ENCODE data around the gene RBM12. TPM values are rescaled to one million over a fixed set of nuclear protein-coding genes. Genes with fewer than 3 reads are reported as not detected.

RBM12 gene
- total RNA-seq, 1 donor from 2014 or later, result 88.4 TPM

DNA sequence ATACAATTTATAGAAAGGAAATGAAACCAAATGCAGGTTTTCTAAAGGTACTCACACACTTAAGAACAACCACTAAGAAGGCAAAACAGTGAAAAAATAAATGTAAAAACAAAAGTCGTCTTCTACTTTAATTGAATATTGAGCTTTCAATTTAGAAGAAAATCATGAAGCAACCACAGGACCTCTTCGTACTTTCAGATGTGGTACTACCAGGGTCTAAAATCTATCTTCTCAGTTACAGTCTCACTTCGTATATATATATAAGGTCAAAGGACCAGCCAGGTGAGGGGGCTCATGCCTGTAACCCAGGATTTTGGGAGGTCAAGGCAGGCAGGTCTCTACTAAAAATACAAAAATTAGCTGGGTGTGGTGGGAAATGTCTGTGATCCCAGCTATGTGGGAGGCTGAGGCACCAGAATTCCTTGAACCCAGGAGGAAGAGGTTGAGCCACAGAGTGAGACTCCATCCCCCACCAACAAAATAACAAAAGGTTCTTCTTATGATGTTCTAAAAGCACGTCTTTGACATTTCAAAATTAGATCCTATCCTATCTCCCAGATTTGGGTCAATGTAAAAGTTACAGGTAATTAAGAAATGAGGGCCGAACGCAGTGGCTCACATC is 47.0 kb upstream of the RBM12 start:
- H2AFZ ChIP-seq (ENCODE audit: low read depth, low read length), result no peak overlapping the region
- Mint-ChIP-seq H3K36me3 (ENCODE audit: low read depth, unreplicated experiment) (peaks cover 21% of the 10 kb centered on the region), H3K27me3 (ENCODE audit: low read depth, unreplicated experiment) (no peaks in the 10 kb centered on the region), H3K9me3 (ENCODE audit: unreplicated experiment) (no peaks in the 10 kb centered on the region), H3K4me3 (ENCODE audit: unreplicated experiment) (peak overlapping the region; percentile 57), H3K27ac (ENCODE audit: unreplicated experiment) (peak overlapping the region; percentile 41), H3K4me1 (ENCODE audit: low read depth, unreplicated experiment) (peaks cover 24% of the 10 kb centered on the region)
- H3K36me3 ChIP-seq (ENCODE audit: insufficient read depth, low read length), result peaks cover 85% of the 10 kb centered on the region
- H3K4me1 ChIP-seq (ENCODE audit: insufficient read depth, low read length), result no peaks in the 10 kb centered on the region
- no peak for FAIRE-seq
- TF ChIP-seq, protein P1, sequence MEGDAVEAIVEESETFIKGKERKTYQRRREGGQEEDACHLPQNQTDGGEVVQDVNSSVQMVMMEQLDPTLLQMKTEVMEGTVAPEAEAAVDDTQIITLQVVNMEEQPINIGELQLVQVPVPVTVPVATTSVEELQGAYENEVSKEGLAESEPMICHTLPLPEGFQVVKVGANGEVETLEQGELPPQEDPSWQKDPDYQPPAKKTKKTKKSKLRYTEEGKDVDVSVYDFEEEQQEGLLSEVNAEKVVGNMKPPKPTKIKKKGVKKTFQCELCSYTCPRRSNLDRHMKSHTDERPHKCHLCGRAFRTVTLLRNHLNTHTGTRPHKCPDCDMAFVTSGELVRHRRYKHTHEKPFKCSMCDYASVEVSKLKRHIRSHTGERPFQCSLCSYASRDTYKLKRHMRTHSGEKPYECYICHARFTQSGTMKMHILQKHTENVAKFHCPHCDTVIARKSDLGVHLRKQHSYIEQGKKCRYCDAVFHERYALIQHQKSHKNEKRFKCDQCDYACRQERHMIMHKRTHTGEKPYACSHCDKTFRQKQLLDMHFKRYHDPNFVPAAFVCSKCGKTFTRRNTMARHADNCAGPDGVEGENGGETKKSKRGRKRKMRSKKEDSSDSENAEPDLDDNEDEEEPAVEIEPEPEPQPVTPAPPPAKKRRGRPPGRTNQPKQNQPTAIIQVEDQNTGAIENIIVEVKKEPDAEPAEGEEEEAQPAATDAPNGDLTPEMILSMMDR (IDR thresholded peaks at IDR 0.05; ENCODE audit: insufficient read depth, low read depth, low read length), result no peak
- no peak for TF ChIP-seq EZH2 (IDR thresholded peaks at IDR 0.05; ENCODE audit: insufficient read depth, low read length)
- peaks cover 91% of the 10 kb centered on the region for H4K20me1 ChIP-seq (ENCODE audit: insufficient read depth, low read length)
- no peak overlapping the region for H3K9ac ChIP-seq (ENCODE audit: low read length)
- peaks cover 96% of the 10 kb centered on the region for H3K79me2 ChIP-seq (ENCODE audit: insufficient read depth, low read length)
- no peak overlapping the region for H3K4me3 ChIP-seq (ENCODE audit: insufficient read depth, low read depth, low read length)
- no peak for DNase-seq (ENCODE audit: low read depth)
- H3K9me3 ChIP-seq (ENCODE audit: insufficient read depth, low read depth, low read length), result no peaks in the 10 kb centered on the region
- no peak overlapping the region for H3K27ac ChIP-seq (ENCODE audit: low read depth, low read length)
- H3K27me3 ChIP-seq (ENCODE audit: insufficient read depth, low read length), result no peaks in the 10 kb centered on the region
- no peak overlapping the region for H3K4me2 ChIP-seq (ENCODE audit: low read length)

DNA sequence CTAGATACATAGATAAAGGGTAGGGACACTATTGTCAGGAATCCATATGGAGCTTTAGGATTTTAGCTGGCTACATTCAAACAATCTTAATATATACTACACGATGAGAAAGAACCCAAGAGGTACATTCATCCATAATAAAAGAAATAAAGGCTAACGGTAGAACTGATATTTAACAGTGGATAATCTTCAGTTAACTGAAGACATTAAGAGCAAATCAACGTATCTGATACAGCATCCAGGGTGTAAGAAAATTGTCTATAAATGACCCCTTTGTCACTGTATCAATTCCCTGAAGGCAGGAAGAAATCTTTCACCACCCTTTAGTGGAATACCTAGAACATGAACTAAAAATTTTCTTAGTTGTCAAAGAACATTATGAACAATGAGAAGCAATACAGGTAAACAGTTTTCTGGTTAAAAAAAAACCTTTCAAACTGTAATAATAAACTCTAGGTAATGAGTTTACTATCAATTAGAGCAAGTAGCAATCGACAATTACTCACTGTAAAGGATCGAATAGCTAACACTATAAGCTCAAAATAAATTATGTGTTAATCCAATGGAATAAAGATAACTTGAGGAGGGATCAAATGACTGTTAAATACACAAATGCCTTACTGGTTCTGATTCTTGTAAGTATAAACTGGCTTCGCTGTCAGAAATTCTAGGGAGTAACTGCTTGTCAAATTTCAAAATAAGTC is 46.3 kb upstream of the RBM12 start:
- Mint-ChIP-seq H3K4me1 (ENCODE audit: low read depth, unreplicated experiment) (peaks cover 24% of the 10 kb centered on the region), H3K9me3 (ENCODE audit: unreplicated experiment) (no peaks in the 10 kb centered on the region), H3K4me3 (ENCODE audit: unreplicated experiment) (no peak overlapping the region), H3K27ac (ENCODE audit: unreplicated experiment) (peak overlapping the region; percentile 41), H3K36me3 (ENCODE audit: low read depth, unreplicated experiment) (peaks cover 21% of the 10 kb centered on the region), H3K27me3 (ENCODE audit: low read depth, unreplicated experiment) (no peaks in the 10 kb centered on the region)
- Histone ChIP-seq H3K36me3 (ENCODE audit: insufficient read depth, low read length) (peaks cover 85% of the 10 kb centered on the region), H3K9ac (ENCODE audit: low read length) (no peak overlapping the region), H3K79me2 (ENCODE audit: insufficient read depth, low read length) (peaks cover 95% of the 10 kb centered on the region), H3K4me2 (ENCODE audit: low read length) (no peak overlapping the region), H3K27ac (ENCODE audit: low read depth, low read length) (no peak overlapping the region), H4K20me1 (ENCODE audit: insufficient read depth, low read length) (peaks cover 90% of the 10 kb centered on the region), H3K9me3 (ENCODE audit: insufficient read depth, low read depth, low read length) (no peaks in the 10 kb centered on the region), H3K4me3 (ENCODE audit: insufficient read depth, low read depth, low read length) (no peak overlapping the region), H3K4me1 (ENCODE audit: insufficient read depth, low read length) (no peaks in the 10 kb centered on the region), H2AFZ (ENCODE audit: low read depth, low read length) (no peak overlapping the region), H3K27me3 (ENCODE audit: insufficient read depth, low read length) (no peaks in the 10 kb centered on the region)
- DNase-seq (ENCODE audit: low read depth) (no peak), FAIRE-seq (peak; percentile 23)
- no peak for TF ChIP-seq EZH2 (IDR thresholded peaks at IDR 0.05; ENCODE audit: insufficient read depth, low read length)
- TF ChIP-seq, protein P1 (IDR thresholded peaks at IDR 0.05; ENCODE audit: insufficient read depth, low read depth, low read length), result no peak

DNA sequence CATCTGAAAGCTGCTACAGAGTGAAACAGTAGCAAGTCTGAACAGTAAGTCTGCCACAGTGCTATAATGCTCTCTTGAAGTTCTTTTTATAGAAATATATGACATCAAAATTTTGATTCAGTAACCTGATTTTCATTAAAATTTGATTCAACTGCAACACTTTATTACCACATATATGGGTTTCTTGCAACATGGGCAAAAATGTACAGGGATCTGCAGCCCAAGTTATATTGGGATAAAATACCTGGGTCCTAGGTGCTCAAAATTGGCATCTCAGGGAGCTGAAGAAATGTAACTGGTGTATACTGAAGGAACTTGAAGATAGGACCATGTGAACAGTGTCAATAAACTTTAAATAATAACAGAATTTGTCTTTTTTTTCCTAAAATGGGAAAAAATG is 45.3 kb upstream of the RBM12 start:
- no peak overlapping the region for H3K4me3 Mint-ChIP-seq (ENCODE audit: unreplicated experiment)
- no peak for TF ChIP-seq EZH2 (IDR thresholded peaks at IDR 0.05; ENCODE audit: insufficient read depth, low read length)
- TF ChIP-seq, protein P1 (IDR thresholded peaks at IDR 0.05; ENCODE audit: insufficient read depth, low read depth, low read length), result no peak
- H3K36me3 Mint-ChIP-seq (ENCODE audit: low read depth, unreplicated experiment), result peaks cover 14% of the 10 kb centered on the region
- no peak overlapping the region for H3K9ac ChIP-seq (ENCODE audit: low read length)
- H3K4me1 ChIP-seq (ENCODE audit: insufficient read depth, low read length), result no peaks in the 10 kb centered on the region
- no peak overlapping the region for H3K4me3 ChIP-seq (ENCODE audit: insufficient read depth, low read depth, low read length)
- H3K79me2 ChIP-seq (ENCODE audit: insufficient read depth, low read length), result peaks cover 94% of the 10 kb centered on the region
- no peaks in the 10 kb centered on the region for H3K27me3 ChIP-seq (ENCODE audit: insufficient read depth, low read length)
- FAIRE-seq, result no peak
- H3K27ac Mint-ChIP-seq (ENCODE audit: unreplicated experiment), result no peak overlapping the region
- no peaks in the 10 kb centered on the region for H3K9me3 ChIP-seq (ENCODE audit: insufficient read depth, low read depth, low read length)
- H3K4me1 Mint-ChIP-seq (ENCODE audit: low read depth, unreplicated experiment), result peaks cover 24% of the 10 kb centered on the region
- H4K20me1 ChIP-seq (ENCODE audit: insufficient read depth, low read length), result peaks cover 91% of the 10 kb centered on the region
- H3K27ac ChIP-seq (ENCODE audit: low read depth, low read length), result no peak overlapping the region
- H3K27me3 Mint-ChIP-seq (ENCODE audit: low read depth, unreplicated experiment), result no peaks in the 10 kb centered on the region
- H3K36me3 ChIP-seq (ENCODE audit: insufficient read depth, low read length), result peaks cover 88% of the 10 kb centered on the region
- no peak overlapping the region for H3K4me2 ChIP-seq (ENCODE audit: low read length)
- no peak for DNase-seq (ENCODE audit: low read depth)
- no peak overlapping the region for H2AFZ ChIP-seq (ENCODE audit: low read depth, low read length)
- no peaks in the 10 kb centered on the region for H3K9me3 Mint-ChIP-seq (ENCODE audit: unreplicated experiment)

Measured in astrocyte (in vitro differentiated cells and primary cell).